ENCODE results near the gene ANKS1B. TPM values are rescaled to one million over a fixed set of nuclear protein-coding genes. Genes with fewer than 3 reads are reported as not detected.

The ANKS1B gene
- total RNA-seq, 1 experiment from 2014 or later = 5.8 TPM

DNA sequence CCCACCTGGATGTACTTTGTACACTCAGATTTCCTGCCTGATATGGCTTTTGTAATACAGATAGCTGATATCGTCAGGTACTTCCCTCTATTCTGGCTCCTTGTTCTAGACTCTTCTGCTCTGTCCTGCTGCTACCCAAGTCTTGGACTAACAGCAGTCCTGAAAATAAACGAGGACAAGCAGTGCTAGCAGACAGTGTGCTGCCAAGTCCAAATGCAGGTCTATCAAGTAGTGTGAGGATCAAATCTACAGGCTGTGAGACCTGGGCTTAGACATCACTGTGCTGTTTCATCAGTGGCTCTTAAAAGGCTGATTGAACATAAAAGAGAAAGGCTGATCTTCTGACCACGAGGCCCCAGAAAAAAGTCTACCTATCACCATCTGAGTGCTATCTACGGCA, 921.6 kb downstream of the ANKS1B start (continued):
- TF ChIP-seq, protein P1, sequence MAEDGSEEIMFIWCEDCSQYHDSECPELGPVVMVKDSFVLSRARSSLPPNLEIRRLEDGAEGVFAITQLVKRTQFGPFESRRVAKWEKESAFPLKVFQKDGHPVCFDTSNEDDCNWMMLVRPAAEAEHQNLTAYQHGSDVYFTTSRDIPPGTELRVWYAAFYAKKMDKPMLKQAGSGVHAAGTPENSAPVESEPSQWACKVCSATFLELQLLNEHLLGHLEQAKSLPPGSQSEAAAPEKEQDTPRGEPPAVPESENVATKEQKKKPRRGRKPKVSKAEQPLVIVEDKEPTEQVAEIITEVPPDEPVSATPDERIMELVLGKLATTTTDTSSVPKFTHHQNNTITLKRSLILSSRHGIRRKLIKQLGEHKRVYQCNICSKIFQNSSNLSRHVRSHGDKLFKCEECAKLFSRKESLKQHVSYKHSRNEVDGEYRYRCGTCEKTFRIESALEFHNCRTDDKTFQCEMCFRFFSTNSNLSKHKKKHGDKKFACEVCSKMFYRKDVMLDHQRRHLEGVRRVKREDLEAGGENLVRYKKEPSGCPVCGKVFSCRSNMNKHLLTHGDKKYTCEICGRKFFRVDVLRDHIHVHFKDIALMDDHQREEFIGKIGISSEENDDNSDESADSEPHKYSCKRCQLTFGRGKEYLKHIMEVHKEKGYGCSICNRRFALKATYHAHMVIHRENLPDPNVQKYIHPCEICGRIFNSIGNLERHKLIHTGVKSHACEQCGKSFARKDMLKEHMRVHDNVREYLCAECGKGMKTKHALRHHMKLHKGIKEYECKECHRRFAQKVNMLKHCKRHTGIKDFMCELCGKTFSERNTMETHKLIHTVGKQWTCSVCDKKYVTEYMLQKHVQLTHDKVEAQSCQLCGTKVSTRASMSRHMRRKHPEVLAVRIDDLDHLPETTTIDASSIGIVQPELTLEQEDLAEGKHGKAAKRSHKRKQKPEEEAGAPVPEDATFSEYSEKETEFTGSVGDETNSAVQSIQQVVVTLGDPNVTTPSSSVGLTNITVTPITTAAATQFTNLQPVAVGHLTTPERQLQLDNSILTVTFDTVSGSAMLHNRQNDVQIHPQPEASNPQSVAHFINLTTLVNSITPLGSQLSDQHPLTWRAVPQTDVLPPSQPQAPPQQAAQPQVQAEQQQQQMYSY (CRISPR knock-in tag; IDR thresholded peaks at IDR 0.05) = no peak
- no peak for TF ChIP-seq GABPB1 (CRISPR knock-in tag; IDR thresholded peaks at IDR 0.05)

DNA sequence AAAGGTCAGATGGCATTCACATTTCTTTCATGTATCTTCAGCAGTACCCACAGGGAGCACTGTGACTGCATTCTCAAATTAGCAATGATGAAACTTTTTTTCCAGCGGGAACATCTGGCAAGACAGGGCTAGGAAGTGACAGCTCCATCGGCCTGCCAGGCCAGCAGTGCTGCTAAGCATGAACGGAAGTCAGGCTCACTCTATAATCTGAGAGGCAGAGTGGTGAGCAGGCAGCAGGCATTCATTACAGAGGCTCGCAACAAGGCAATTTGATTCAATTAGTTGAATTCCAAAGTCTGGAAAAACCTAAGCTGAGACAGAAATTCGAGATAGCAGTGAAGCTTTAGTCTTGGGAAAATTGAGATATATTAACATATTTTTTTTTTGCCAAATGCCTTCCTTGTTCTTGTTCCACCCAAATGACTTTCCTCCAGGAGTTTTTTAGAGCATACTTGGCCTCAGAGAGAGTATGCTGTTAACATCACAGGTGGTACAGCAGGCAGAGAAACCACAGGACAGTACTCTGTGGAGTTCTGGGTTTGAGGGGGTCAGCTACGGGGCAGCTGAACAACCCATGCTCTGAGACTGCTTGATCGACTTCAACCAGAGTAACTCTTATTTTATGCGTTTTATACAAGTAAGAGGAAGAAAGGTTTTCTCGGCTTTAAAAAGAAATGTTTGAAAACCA, 924.8 kb downstream of the ANKS1B start:
- ATAC-seq (peak; percentile 47), DNase-seq (ENCODE audit: low spot score) (no peak)
- Mint-ChIP-seq H3K36me3 (no peaks in the 10 kb centered on the region), H3K27me3 (ENCODE audit: low read depth) (no peaks in the 10 kb centered on the region), H3K9me3 (no peaks in the 10 kb centered on the region), H3K4me1 (peaks cover 6% of the 10 kb centered on the region), H3K4me3 (no peak overlapping the region), H3K27ac (peak overlapping the region; percentile 26; the same call in 1 of the 2 replicates)
- ChIA-PET CTCF (interaction anchor here (1.0 to 1.3 kb wide), 2 partner anchors 15 to 178 kb away, joined by 3 read pairs; no protein-coding TSS in a partner anchor), POLR2A (no interaction called here)
- no peak for TF ChIP-seq ESRRA (CRISPR knock-in tag; IDR thresholded peaks at IDR 0.05; ENCODE audit: borderline replicate concordance)
- TF ChIP-seq, protein P2, sequence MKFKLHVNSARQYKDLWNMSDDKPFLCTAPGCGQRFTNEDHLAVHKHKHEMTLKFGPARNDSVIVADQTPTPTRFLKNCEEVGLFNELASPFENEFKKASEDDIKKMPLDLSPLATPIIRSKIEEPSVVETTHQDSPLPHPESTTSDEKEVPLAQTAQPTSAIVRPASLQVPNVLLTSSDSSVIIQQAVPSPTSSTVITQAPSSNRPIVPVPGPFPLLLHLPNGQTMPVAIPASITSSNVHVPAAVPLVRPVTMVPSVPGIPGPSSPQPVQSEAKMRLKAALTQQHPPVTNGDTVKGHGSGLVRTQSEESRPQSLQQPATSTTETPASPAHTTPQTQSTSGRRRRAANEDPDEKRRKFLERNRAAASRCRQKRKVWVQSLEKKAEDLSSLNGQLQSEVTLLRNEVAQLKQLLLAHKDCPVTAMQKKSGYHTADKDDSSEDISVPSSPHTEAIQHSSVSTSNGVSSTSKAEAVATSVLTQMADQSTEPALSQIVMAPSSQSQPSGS (CRISPR knock-in tag; IDR thresholded peaks at IDR 0.05; ENCODE audit: borderline replicate concordance, low read depth) = no peak
- no peak for TF ChIP-seq ZNF671 (CRISPR knock-in tag; IDR thresholded peaks at IDR 0.05)
- TF ChIP-seq GRHL2 (CRISPR knock-in tag; IDR thresholded peaks at IDR 0.05; ENCODE audit: insufficient replicate concordance, severe bottlenecking) = no peak
- TF ChIP-seq NR2C2 (CRISPR knock-in tag; IDR thresholded peaks at IDR 0.05) = no peak
- TF ChIP-seq, protein P3, sequence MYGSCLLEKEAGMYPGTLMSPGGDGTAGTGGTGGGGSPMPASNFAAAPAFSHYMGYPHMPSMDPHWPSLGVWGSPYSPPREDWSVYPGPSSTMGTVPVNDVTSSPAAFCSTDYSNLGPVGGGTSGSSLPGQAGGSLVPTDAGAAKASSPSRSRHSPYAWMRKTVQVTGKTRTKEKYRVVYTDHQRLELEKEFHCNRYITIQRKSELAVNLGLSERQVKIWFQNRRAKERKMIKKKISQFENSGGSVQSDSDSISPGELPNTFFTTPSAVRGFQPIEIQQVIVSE (CRISPR knock-in tag; IDR thresholded peaks at IDR 0.05; ENCODE audit: borderline replicate concordance) = no peak
- TF ChIP-seq, protein P4, sequence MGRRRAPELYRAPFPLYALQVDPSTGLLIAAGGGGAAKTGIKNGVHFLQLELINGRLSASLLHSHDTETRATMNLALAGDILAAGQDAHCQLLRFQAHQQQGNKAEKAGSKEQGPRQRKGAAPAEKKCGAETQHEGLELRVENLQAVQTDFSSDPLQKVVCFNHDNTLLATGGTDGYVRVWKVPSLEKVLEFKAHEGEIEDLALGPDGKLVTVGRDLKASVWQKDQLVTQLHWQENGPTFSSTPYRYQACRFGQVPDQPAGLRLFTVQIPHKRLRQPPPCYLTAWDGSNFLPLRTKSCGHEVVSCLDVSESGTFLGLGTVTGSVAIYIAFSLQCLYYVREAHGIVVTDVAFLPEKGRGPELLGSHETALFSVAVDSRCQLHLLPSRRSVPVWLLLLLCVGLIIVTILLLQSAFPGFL (CRISPR knock-in tag; IDR thresholded peaks at IDR 0.05; ENCODE audit: borderline replicate concordance) = no peak
- no peak for TF ChIP-seq EMX1 (CRISPR knock-in tag; IDR thresholded peaks at IDR 0.05)
- no peak for TF ChIP-seq ELF4 (CRISPR knock-in tag; IDR thresholded peaks at IDR 0.05; ENCODE audit: low read depth)
- TF ChIP-seq, protein P5, sequence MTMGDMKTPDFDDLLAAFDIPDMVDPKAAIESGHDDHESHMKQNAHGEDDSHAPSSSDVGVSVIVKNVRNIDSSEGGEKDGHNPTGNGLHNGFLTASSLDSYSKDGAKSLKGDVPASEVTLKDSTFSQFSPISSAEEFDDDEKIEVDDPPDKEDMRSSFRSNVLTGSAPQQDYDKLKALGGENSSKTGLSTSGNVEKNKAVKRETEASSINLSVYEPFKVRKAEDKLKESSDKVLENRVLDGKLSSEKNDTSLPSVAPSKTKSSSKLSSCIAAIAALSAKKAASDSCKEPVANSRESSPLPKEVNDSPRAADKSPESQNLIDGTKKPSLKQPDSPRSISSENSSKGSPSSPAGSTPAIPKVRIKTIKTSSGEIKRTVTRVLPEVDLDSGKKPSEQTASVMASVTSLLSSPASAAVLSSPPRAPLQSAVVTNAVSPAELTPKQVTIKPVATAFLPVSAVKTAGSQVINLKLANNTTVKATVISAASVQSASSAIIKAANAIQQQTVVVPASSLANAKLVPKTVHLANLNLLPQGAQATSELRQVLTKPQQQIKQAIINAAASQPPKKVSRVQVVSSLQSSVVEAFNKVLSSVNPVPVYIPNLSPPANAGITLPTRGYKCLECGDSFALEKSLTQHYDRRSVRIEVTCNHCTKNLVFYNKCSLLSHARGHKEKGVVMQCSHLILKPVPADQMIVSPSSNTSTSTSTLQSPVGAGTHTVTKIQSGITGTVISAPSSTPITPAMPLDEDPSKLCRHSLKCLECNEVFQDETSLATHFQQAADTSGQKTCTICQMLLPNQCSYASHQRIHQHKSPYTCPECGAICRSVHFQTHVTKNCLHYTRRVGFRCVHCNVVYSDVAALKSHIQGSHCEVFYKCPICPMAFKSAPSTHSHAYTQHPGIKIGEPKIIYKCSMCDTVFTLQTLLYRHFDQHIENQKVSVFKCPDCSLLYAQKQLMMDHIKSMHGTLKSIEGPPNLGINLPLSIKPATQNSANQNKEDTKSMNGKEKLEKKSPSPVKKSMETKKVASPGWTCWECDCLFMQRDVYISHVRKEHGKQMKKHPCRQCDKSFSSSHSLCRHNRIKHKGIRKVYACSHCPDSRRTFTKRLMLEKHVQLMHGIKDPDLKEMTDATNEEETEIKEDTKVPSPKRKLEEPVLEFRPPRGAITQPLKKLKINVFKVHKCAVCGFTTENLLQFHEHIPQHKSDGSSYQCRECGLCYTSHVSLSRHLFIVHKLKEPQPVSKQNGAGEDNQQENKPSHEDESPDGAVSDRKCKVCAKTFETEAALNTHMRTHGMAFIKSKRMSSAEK (CRISPR knock-in tag; IDR thresholded peaks at IDR 0.05; ENCODE audit: borderline replicate concordance) = no peak
- TF ChIP-seq MXD4 (CRISPR knock-in tag; IDR thresholded peaks at IDR 0.05; ENCODE audit: borderline replicate concordance) = no peak
